CD4-positive, alpha-beta T cell treated with Interferon gamma for 1 hour (primary cell): ENCODE data around the gene ACOT13.
"Not testable (repeated sequence)": the region's sequence is repeated elsewhere in the genome, so short reads cannot be mapped to it uniquely, and the experiment has no call there.

Source experiments
- DNase-seq: peaks from one replicate; pipeline ENCODE4 v3.0.0-alpha.2; 2020

Gene ACOT13

DNA sequence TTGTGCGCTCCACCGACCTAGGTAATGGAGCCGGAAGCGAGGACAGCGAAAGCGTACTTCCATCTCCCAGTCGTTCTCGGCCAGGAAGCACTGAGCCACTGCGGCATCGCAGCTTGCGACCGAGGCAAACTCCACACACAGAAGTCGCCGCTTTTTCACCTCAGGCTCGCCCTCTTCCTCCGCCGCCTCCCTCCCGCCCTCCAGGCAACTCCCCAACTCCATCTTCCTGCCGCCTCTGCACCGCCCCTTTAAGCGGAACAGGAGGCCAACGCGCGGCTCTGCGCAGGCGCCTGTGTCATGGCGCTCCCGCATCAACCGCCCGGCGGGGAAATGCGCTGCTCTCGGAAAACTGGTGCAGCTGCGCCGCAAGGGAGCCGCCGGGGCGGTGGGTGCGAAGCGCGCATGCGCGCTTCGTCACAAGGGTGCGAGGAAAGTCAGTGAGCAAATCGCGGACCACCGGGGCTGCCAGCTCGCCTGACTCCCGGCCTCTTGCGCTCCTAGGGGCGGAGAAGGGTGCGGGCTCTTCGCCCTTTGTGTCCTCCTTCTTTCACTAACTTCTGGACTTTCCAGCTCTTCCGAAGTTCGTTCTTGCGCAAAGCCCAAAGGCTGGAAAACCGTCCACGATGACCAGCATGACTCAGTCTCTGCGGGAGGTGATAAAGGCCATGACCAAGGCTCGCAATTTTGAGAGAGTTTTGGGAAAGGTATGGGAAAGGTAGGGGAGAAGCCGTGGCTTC lies at the start of gene ACOT13, which contains the start of gene TDP2:
TSS of gene ACOT13 (plus strand) at position 437 of the 737 bp plus-strand sequence. CDS start at position 624, 187 bp downstream.
TSS of gene TDP2 (minus strand) at position 259 of the 737 bp plus-strand sequence. CDS start at position 222, 37 bp downstream.
- DNase-seq: peak; percentile 97

DNA sequence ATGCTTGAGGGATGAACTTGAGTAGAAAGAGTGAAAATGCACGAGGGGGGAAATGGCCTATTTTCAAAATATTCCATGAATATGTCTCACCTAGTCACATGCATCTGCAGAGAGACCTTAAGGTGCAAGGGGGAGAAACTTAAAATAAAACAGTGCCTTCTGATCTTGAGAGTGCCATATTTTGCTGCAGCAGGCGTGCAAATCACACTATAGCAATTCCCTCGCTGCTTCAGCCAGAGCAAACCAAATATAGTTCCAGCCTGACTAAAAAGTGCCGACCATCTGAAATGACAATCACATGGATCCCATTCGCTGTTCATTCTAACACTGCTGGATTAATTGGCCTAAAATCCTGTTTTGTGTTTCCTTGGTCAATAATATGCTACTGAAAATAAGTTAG lies 47.2 kb upstream of the ACOT13 start:
- no peak for DNase-seq

DNA sequence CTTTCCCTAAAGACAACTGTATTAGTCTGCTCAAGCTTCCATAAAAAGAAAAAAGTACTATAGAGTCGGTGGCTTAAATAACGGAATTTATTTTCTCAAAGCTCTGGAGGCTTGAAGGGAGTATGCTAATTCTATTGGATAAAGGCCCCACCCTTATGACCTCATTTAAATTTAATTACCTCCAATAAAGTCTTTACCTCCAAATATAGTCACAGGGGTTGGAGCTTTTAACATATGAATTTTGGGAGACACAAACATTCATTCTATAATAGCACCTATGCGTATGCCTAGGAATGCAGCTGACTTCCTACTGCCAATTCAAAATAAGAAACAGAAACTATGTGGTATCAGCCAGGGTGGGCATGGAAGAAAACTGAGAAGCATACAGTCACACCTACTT lies 46.2 kb upstream of the ACOT13 start:
- no peak for DNase-seq

DNA sequence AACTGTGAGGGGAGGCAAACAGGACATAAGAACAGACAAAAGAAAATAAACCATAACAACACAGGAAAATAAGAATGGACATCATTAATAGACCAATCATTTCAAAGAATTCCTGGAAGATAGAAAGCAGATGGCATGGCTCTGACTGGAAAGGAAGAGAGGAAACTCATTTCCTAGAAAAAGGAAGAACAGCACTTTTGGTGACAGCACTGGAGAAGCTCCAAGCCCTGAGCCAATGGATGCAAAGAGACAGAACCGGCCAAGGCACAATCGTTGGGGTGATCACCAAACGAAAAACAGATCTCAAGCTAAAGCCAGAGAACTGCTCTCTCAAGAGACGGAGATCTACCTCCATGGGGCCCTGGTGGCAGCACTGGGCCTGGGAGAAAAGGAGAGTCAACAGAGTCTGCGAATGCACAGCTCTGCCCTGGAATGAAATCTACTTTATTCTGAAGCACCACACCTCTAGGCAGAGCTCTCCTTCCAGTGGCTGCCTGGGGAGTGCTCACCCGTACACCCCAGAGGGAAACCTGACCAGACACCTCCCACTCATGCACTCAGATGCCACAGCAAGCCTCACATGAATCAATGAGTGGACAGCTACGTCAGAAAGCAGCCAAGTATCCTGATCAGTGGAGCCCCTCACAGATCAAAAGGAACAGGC lies 45.1 kb upstream of the ACOT13 start:
- DNase-seq: no peak

DNA sequence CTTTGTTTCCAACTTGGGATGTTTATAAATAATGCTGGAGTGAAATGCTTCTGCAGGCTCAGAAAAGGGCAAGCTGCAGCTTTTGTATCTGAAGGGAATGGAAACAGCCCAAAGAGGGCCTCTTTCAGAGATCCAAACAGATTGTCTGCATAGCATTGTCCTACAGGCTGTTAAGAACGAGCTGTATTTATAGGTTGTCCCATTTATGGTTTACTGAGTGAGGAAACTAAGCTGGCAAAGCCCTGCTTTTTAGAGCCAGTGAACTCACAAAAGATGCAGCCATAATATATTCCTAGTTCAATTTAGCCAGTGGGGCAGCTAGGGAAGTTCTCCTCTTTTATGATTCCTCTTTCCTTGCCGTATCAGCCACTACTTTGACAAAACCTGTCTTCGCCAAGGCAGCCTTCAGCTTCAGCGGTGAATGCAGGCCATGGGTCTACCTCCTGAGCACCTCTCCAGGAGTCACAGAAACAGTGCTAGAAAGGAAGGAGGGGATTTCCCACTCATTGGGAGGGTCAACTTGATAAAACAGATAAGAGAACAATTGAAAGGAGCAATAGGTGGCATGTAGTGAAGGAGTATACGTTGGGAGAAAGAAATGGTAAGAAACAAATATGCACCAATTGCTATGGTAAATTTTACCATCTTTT lies 35.9 kb upstream of the ACOT13 start:
- no peak for DNase-seq

DNA sequence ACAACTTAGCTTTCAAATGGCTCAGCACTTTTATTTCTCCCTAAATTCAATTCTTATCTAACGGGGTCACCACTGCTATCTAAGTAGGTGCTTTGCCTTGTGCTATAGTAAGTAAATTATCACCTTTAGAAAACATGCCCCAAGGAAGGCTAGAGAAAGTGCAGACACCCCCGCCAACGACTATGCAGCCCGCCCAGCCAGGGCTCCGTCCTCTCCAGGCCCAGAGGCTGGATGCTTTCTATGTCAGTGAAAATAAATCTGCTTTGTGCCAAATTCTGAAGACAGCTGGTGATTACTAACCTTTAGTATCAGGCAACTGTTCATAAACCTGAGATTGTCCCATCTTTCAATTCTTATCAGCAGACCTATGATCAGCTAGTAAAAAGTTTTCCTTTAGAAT lies 35.2 kb upstream of the ACOT13 start:
- DNase-seq: no peak

DNA sequence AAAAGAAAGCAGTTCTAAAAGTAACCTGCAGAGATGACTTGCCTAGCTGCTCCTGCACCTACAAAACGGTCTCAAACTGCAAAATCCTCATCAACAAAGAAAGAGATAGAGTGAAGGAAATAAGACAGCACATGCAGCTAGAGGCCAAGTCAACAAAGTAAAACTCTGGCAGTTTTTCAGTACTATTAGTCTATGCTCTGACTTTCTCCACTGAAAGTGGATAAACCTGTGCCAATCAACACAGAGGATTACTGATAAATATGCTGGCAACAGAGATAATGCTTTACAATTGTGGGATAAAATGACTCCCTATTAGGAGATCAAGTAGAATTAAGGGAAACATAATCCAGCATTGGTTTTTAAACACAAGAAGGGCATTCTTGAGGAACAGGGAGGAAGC lies 34.3 kb upstream of the ACOT13 start:
- no peak for DNase-seq

DNA sequence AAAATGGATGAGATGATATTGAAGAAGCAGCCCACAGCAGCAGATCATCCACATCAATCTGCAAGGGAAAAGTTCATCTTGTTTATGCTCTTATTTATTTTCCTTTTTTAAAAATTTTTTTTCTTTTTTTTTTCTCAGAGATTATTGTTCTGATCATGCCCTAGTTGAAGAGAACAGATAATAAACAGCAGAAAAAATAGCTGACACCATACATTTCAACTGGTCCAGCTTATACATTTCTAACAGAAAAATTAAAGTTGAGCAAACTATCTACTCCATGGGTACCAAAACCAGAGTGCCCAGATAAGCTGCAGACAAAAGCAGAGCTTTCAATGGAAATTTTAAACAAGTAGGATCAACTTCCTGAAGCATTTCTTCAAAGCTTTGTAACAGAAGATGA lies 30.2 kb upstream of the ACOT13 start:
- DNase-seq: no peak

DNA sequence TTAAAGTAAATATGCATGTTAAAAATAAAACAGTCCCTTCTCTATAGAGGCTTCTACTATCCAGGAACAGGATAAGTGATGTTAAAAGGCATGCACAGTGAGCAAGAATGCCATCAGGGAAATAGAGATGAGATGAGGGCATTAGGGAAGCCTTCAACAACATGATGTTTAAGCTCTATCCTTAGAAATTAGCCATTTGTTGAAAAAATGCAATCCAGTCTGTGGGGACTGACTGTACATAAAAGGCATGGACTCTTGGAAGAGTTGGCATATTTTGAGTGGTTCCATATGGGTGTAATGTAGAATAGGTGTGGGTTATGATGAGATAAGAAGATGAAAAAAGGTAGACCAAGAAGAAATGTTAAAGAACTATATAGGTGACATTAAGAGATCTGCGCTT lies 26.7 kb upstream of the ACOT13 start:
- DNase-seq: no peak

DNA sequence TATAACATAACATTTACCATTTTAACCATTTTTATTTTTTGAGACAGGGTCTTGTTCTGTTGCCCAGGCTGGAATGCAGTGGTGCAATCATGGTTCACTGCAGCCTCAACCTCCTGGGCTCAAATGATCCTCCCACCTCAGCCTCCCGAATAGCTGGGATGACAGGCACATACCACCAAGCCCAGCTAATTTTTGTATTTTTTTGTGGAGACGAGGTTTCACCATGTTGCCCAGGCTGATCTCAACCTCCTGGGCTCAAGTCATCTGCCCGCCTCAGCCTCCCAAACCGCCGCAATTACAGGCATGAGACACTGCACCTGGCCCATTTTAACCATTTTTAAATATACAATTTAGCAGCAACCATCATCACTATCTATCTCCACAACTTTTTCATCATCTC lies 26.2 kb upstream of the ACOT13 start:
- DNase-seq: not testable (repeated sequence)

DNA sequence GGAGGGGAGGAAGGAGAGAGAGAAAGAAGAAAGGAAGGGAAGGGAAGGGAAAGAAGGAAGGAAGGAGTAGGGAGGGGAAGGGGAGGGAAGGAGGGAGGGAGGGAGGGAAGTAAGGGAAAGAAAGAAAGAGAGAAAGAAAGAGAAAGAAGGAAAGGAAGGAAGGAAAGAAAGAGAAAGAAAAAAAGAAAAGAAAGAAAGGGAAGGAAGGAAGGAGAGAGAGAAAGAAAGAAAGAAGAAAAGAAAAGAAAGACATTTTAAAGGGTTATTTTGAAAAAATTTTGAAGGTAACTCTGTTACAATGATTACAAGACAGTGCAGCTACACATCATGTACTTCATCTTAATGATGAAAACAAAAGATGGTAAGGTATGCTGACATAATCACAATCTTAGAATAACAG lies 24.8 kb upstream of the ACOT13 start:
- no peak for DNase-seq

DNA sequence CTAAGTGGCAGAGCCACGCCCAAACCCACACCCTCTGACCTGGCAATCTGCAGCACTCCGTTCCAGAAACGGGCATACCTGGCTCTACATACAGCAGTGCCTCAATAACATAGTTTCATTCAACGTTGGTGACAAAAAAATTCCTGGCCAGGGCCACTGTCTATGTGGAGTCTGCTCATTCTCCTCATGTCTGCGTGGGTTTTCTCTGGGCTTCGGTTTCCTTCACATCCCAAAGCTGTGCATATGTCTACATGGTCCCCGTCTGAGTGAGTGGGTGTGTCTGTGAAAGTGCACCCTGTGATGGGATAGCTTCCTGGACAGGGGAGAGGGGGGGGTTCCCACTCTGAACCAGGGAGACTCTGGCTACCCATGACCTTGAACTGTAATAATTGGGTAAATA lies 23.0 kb upstream of the ACOT13 start:
- DNase-seq: no peak

DNA sequence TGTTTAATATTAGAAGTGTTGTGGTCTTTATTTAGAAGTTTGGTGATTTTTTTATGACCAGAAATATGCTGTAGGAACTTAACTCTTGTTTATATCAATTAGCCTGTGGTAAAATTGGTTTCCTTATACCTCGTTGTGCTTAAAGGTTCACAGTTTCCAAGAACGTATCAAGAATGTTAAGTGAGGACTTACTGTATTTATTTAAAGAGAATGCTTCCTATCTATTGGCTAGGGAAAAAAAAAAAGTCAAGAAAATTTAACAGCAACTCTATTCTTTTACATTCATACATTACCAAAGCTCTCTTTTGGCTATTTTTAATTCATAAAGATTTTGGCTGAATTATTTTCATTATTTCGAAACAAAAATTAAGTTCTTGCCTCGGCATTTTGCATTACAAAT lies 22.5 kb upstream of the ACOT13 start:
- DNase-seq: no peak

DNA sequence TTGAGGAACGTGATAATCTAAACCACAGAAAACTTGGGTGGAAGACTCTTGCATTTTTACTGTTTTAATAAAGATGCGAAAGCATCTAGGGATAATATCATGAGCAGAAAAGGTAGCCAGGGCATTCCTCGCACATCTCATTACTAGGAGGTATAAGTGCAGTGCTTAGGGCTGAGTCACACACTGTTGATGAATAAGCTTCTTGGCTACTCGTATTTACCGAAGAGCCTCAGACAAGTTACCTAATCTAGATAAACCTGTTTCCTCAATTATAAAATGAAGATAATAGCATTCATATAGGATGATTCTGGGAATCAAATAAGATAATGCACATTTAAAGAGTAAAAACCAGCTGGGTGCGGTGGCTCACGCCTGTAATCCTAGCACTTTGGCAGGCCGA lies 20.1 kb upstream of the ACOT13 start:
- no peak for DNase-seq

DNA sequence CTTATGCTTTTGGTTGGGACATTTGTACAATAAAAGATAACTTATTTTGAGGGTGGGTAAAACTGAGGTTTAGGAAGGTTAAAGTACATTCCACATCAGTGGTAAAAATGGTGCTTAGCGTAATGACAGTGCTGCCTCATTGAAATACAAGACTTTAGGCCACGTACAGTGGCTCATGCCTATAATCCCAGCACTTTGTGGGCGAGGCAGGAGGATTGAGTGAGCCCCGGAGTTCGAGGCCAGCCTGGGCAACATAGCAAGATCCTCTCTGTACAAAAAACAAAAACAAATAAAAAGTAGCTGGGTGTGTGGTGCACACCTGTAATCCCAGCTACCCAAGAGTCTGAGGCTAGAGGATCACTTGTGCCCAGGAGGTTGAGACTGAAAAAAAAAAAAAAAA lies 18.6 kb upstream of the ACOT13 start:
- DNase-seq: no peak

DNA sequence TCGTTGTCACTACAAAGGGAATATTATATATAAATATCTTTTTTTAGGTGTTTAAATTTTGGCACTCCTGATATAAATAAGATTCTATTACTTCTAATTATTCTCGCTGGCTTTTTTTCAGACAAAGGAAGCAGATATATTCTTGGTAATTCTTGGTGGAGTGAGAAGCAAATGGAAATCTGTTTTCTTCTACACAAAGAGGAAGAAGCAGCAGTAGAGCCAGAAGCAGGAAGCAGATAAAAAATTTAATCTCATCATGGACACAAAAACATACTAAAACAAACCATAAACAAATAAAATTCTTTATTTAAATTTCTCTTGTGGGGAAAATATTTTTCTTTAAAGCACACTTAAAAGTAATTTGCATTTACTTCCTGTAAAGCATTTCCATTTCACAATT lies 17.2 kb upstream of the ACOT13 start:
- DNase-seq: no peak

DNA sequence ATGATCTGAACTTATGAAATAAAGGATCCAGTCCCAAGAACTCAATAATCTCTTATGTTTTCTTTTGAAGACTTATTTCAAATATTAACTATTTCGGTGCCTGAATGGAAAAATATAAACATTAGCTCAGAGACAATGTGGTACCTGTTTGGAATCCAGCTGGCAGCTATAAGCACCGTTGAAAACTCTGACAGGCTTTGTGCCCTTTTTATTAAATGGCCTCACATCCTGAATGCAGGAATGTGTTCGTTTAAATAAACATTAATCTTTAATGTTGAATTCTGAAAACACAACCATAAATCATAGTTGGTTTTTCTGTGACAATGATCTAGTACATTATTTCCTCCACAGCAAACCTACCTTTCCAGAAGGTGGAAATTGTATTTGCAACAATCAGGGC lies 16.5 kb upstream of the ACOT13 start:
- no peak for DNase-seq

DNA sequence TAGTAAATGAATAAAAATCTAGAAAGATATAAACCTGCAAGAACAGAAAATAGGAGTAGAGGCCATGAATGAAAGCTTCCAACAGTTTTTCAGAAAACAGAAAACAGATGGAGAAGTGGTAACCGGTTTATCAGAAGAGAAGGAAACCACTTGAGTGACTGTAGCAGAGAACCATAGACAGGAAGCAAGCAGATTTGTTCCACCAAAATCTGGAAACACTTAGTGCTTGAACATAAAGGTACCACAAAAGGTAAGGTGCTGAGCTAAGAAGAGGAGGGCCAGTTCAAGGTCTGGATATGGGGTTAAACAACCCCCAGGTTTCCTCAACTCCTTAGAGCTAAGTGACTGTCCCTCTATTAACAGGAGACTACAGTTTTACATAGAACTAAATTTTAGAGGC lies 11.7 kb upstream of the ACOT13 start:
- DNase-seq: no peak

DNA sequence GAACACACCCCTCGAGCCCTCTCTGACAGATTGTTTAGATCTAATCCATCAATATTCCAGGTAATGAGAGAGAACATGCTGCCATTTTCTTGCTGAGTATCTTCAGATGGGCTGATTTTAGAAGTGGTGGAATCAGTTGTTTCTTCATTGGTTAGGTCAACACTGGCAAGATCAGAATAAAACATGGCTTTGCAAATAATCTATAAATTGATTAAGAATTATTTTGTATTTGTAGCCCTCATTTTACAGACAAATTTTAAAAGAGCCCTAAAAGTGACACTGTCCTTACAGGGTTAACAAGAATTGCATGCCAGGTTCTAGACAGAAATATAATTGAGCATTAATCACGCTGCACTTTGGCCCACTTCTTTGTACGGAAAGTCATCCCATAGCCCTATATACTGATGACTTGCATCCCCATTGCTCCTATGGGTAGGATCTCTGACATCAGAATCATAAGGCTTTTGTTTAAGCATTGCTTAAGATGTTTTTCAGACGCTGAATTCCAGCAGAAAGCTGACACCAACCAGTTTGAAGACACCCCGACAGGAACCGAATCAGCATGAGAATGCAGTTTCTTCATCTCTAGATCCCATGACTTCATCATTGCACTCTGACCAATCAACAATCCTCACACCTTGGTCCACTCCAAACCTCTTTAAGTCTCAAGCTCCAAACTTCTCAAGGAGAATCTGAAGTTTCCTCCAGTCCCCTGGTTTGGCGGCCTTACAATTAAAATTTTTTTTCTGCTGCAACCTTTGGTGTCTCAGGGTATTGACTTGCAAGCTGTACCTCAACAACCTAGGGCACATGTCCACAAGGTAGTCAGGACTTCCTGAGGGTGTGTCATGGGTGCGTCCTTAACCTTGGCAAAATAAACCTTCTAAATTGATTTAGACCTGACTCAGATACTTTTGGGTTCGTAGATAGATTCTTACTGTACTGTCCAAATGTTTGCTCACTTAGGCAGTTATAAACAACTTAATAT lies 8.0 kb upstream of the ACOT13 start:
- DNase-seq: peak; percentile 7

DNA sequence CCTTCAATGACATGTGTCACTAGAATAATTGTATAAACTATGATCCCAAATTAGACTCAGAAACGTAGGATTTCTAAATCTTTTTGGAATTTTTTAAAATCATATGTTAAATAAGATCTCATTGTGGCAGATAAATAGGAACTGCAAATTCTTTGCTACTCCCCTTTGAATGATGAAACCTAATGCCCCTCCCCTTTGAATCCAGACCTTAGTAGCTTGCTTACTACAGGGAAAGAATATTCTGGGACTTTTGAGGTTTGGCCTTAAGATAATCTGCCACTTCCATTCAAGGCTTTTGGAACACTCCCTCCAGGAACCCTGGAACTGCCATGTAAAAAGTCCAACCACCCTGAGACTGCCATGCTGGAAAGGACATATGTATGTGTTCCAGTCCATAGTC lies 7.3 kb upstream of the ACOT13 start:
- DNase-seq: no peak

DNA sequence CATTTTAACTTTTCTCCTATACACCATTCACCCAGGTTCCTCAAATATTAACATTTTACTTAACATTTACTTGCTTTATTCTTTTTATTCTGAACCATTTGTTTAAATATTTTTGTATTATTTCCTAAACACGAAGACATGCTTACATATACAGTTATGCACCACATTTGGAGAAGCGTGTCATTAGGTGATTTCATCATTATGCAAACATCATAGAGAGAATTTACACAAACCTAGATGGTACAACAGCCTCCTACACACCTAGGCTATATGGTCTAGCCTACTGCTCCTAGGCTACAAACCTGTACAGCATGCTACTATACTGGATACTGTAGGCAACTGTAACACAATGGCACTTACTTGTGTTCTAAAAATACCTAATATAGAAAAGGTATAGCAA lies 6.8 kb upstream of the ACOT13 start:
- DNase-seq: no peak

DNA sequence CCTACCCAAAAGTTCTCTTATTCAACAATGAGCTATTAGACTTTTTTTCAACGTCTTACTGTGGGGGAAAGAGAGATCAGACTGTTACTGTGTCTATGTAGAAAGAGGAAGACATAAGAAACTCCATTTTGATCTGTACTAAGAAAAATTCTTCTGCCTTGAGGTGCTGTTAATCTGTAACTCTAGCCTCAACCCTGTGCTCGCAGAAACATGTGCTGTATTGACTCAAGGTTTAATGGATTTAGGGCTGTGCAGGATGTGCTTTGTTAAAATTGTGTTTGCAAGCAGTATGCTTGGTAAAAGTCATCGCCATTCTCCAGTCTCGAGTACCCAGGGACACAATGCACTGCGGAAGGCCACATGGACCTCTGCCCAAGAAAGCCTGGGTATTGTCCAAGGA lies 5.1 kb upstream of the ACOT13 start:
- DNase-seq: not testable (repeated sequence)

DNA sequence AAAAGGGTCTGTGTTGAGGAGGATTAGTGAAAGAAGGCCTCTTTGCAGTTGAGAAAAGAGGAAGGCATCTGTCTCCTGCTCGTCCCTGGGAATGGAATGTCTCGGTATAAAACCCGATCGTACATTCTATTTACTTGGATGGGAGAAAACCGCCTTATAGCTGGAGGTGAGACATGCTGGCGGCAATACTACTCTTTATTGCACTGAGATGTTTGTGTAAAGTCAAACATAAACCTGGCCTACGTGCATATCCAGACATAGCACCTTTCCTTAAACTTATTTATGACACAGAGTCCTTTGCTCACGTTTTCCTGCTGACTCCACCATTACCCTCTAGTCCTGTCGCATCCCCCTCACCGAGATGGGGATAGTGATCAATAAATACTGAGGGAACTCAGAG lies 4.6 kb upstream of the ACOT13 start:
- no peak for DNase-seq
